ENCODE measurements around the gene MCC.

DNA sequence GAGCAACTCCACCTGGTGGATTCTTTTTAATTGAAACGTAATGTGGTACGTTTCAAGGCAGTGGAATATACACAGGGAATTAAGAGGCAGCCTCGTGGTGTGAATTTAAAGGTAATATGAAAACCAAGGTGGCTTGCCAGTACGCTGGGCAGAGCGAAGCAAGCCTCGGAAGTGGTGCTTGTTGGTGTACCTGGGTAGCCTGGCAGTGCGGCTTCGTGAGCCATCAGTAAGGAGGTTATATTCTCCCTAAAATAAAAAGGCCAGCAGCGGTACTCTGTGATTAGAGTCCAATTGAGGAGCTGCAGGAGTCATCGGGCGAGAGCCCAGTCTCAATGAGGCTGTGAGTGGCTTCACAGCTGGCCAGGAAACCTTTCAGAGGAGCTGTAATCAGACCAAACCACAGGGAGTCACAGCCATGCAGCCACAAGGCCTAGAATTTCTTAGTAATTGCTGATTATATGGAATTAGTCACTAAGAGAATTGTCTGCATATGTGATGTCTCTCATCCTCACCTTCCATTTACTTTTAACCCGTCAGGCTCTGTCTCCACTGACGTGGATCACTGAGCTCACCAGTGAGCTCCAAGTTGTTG is 454.0 kb downstream of the MCC start:
- TF ChIP-seq CTCF (IDR thresholded peaks at IDR 0.05) (no peak), TCF7L2 (IDR thresholded peaks at IDR 0.05; ENCODE audit: low read depth, low read length) (no peak), POLR2AphosphoS5 (IDR thresholded peaks at IDR 0.05; ENCODE audit: low read depth, low read length) (no peak), SIN3A (IDR thresholded peaks at IDR 0.05; ENCODE audit: borderline replicate concordance, insufficient read depth, low read depth, low read length) (no peak)

Measured in Panc1 (cell line).